ENCODE results near the gene TAF4.

Gene TAF4

GRCh38 chr20:61940976-61941720 lies 124.5 kb downstream of the TAF4 start:
- DNase-seq = no peak

- no peak for DNase-seq
These were observed 125.2 kb downstream of the TAF4 start for GRCh38 chr20:61940491-61940890.

GRCh38 chr20:61939691-61940360 lies 125.9 kb downstream of the TAF4 start:
- no peak for DNase-seq

- no peak for DNase-seq
These were observed 126.6 kb downstream of the TAF4 start for GRCh38 chr20:61938839-61939690.

GRCh38 chr20:61937963-61938838 lies 127.5 kb downstream of the TAF4 start:
- no peak for DNase-seq

- no peak for DNase-seq
These were observed 128.3 kb downstream of the TAF4 start for GRCh38 chr20:61937146-61937962.

GRCh38 chr20:61936701-61937131 lies 129.0 kb downstream of the TAF4 start:
- DNase-seq = no peak

- no peak for DNase-seq
These were observed 129.6 kb downstream of the TAF4 start for GRCh38 chr20:61935926-61936700.

GRCh38 chr20:61934716-61935530 lies 130.8 kb downstream of the TAF4 start:
- DNase-seq = no peak

GRCh38 chr20:61933951-61934715 lies 131.5 kb downstream of the TAF4 start:
- no peak for DNase-seq

- no peak for DNase-seq
These were observed 132.2 kb downstream of the TAF4 start for GRCh38 chr20:61933481-61933950.

GRCh38 chr20:61932711-61933480 lies 132.8 kb downstream of the TAF4 start:
- no peak for DNase-seq

- no peak for DNase-seq
These were observed 133.5 kb downstream of the TAF4 start for GRCh38 chr20:61932199-61932592.

GRCh38 chr20:61931476-61932198 lies 134.0 kb downstream of the TAF4 start:
- no peak for DNase-seq

- no peak for DNase-seq
These were observed 134.8 kb downstream of the TAF4 start for GRCh38 chr20:61930776-61931475.

GRCh38 chr20:61929971-61930666 lies 135.6 kb downstream of the TAF4 start:
- DNase-seq = no peak
